Mammary epithelial cell (primary cell): Measurements from ENCODE around the gene SNX1.

ENCODE experiments used
- EZH2 ChIP-seq: IDR thresholded peaks from 2 replicates; pipeline ENCODE4 v1.6.1; 2012; ENCODE audit warnings: low read length, inconsistent platforms, borderline replicate concordance
- TF ChIP-seq, protein P1 (sequence below), 2 donors: IDR thresholded peaks in 1 of 2; conservative IDR thresholded peaks in 1 of 2; 2 replicates each; pipeline ENCODE4 v1.5.1; 2011 to 2012; ENCODE audit warnings: inconsistent platforms in 2 of 2, low read length in 2 of 2, mild to moderate bottlenecking in 2 of 2, control low read depth in 1 of 2, low read depth in 1 of 2; ENCODE audit not compliant: insufficient read depth in 1 of 2; ENCODE audit errors: extremely low read depth in 1 of 2

DNA sequence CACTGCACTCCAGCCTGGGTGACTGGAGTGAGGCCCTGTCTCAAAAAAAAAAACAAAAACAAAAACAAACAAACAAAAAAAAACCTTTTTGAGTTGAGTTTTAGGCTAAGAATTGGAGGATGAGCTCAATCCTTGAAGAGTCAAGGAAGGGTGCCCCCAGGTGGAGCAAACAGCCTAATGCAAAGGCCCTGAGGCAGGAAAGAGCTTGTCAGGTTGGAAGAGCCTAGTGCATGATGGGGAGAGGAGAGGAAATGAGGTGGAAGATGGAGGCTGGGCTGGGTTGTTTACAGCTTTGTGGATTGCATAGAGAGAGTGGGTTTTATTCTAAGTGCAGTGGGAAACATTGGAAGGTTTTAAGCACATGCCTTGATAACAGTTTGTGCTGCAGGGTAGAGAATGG, 53.6 kb downstream of the SNX1 start:
- TF ChIP-seq, protein P1, sequence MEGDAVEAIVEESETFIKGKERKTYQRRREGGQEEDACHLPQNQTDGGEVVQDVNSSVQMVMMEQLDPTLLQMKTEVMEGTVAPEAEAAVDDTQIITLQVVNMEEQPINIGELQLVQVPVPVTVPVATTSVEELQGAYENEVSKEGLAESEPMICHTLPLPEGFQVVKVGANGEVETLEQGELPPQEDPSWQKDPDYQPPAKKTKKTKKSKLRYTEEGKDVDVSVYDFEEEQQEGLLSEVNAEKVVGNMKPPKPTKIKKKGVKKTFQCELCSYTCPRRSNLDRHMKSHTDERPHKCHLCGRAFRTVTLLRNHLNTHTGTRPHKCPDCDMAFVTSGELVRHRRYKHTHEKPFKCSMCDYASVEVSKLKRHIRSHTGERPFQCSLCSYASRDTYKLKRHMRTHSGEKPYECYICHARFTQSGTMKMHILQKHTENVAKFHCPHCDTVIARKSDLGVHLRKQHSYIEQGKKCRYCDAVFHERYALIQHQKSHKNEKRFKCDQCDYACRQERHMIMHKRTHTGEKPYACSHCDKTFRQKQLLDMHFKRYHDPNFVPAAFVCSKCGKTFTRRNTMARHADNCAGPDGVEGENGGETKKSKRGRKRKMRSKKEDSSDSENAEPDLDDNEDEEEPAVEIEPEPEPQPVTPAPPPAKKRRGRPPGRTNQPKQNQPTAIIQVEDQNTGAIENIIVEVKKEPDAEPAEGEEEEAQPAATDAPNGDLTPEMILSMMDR (conservative IDR thresholded peaks at IDR 0.05 in 1 of 2, IDR thresholded peaks at IDR 0.05 in 1 of 2; ENCODE audit: extremely low read depth in 1 of 2, insufficient read depth in 1 of 2, low read depth in 1 of 2, low read length in 2 of 2): peak in 1 of 2 donors; percentile 24
- TF ChIP-seq EZH2: no peak
